Skin epidermis (tissue), 12 donors: ENCODE measurements around the gene HAS3.
"Not testable (repeated sequence)": the region's sequence is repeated elsewhere in the genome, so short reads cannot be mapped to it uniquely, and the experiment has no call there.

ENCODE experiments used
- H3K27ac ChIP-seq, 21 experiments: fragments of 200-600 bp; sonication (generic) in 11 of 21; one replicate each; pipeline ENCODE4 v1.5.0; 2020; ENCODE audit warnings: mild to moderate bottlenecking in 3 of 21, inconsistent platforms in 2 of 21, moderate library complexity in 2 of 21
- H3K4me3 ChIP-seq, 7 experiments: fragments of 200-600 bp; sonication (generic) in 2 of 7; one replicate each; pipeline ENCODE4 v1.5.0; 2020; ENCODE audit warnings: inconsistent platforms in 2 of 7, mild to moderate bottlenecking in 2 of 7, moderate library complexity in 1 of 7

The HAS3 gene, protein sequence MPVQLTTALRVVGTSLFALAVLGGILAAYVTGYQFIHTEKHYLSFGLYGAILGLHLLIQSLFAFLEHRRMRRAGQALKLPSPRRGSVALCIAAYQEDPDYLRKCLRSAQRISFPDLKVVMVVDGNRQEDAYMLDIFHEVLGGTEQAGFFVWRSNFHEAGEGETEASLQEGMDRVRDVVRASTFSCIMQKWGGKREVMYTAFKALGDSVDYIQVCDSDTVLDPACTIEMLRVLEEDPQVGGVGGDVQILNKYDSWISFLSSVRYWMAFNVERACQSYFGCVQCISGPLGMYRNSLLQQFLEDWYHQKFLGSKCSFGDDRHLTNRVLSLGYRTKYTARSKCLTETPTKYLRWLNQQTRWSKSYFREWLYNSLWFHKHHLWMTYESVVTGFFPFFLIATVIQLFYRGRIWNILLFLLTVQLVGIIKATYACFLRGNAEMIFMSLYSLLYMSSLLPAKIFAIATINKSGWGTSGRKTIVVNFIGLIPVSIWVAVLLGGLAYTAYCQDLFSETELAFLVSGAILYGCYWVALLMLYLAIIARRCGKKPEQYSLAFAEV

GRCh38 chr16:69105501-69106361, at the start of gene HAS3:
Gene HAS3 (plus strand): TSS chr16:69105653. CDS start chr16:69109396, 3,743 bp downstream.
- peak within 1 kb of the TSS; percentile 44 to 65 (median 59) for H3K4me3 ChIP-seq
- peak within 1 kb of the TSS in 16 of 21 experiments; percentile 3 to 91 (median 56) for H3K27ac ChIP-seq

DNA sequence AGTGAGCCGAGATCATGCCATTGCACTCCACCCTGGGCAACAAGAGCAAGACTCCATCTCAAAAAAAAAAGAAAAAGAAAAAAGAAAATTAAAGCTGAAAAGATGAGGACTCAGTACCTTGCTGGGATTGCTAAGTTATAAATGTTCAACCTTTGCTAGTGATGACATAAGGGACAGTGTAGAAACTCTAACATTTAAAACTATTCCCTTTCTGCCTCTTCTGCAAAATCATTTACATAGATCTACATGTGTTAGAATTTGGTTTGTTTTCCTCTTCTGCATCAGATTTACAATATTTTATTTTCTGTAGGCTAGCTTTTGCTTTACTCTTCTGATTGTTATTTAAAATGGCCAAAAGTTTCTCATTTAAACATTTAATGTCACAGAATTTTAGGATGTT, 49.5 kb upstream of the HAS3 start:
- no peak overlapping the region for H3K27ac ChIP-seq
- no peak overlapping the region for H3K4me3 ChIP-seq

GRCh38 chr16:69056421-69056820, 49.0 kb upstream of the HAS3 start:
- no peak overlapping the region for H3K4me3 ChIP-seq
- peak overlapping the region in 5 of 21 experiments; percentile 50 to 78 (median 76) for H3K27ac ChIP-seq

GRCh38 chr16:69057400-69058378, 47.8 kb upstream of the HAS3 start:
- H3K27ac ChIP-seq: peak overlapping the region in 18 of 21 experiments; percentile 15 to 80 (median 54)

GRCh38 chr16:69063491-69063890, 42.0 kb upstream of the HAS3 start:
- not testable (repeated sequence) for H3K27ac ChIP-seq

More at GRCh38 chr16:69057400-69058378, 47.8 kb upstream of the HAS3 start:
- H3K4me3 ChIP-seq: no peak overlapping the region

DNA sequence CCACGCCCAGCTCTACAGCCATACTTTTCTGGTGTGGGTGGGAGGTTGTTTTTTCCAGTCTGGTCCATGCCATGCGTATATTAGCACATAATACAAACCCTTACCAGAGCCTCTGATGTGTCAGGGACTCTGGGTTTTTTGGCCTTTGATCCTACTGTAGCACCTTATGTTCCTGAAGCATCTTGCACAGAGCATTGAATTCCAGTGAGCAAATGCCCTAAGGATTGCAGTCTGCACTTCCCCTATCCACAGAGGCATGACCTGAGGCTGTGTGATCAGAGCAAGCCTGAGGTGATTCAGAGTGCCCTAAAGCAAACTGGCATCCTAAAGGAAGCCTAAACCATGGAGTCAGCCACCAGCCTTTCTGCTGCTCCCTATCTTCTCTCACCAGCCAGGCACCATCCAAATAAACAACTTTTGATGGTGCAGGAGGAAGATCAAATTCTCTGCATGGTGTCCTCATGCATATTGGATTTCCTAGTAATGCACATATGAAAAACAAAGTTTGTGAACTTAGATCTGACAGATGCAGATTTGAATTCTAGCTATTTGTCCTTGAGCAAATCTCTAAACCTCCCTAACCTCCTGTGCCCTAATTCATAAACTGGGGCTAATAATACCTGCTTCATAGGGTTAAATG, 41.2 kb upstream of the HAS3 start:
- no peak overlapping the region for H3K27ac ChIP-seq
- H3K4me3 ChIP-seq: no peak overlapping the region

More at GRCh38 chr16:69063491-69063890, 42.0 kb upstream of the HAS3 start:
- not testable (repeated sequence) for H3K4me3 ChIP-seq

DNA sequence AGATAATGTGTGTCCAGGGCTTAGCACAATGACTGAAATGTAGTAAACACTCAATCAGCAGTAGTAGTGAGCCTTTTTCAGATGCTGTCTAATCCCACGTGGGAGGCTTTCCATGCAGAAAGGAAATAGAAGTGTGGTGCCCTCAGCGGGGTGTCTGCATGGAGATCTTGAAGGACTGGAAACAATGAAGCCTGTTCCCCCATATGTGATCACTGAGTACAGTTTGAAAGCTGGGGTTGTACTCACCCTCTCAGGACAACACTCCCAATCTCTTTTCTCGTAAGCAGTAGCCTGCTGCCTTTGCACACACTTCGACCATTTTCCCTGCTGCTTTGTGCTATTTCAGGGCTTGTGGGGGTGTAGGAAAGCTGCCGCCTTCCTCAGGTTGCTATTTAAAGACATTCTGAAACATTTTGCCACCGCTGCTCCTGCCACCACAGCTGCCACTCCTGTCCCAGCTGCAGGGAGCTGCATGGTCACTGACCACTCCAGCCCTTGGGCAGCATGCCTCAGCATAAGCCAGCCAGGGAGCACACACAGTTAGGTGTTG, 40.6 kb upstream of the HAS3 start:
- Histone ChIP-seq H3K27ac (no peak overlapping the region), H3K4me3 (no peak overlapping the region)

DNA sequence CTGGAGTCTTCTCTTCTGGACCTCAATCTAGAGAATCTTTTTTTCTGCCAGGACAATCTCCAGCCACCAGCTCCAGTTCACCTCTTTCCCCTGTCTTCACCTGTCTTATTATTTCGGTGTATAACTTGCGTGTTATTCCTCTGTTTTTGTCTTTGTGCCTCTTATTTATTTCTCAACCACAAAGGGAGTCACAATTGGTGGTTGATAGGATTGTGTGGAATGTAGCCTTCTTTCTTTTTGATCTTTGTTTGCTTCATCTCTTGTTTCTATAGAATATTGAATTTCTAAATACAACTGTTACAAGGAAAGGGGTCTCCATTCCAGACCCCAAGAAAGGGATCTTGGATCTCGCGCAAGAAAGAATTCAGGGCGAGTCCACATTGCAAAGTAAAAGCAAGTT, 35.9 kb upstream of the HAS3 start:
- H3K4me3 ChIP-seq: no peak overlapping the region
- H3K27ac ChIP-seq: peak overlapping the region in 1 of 21 experiments; percentile 5

DNA sequence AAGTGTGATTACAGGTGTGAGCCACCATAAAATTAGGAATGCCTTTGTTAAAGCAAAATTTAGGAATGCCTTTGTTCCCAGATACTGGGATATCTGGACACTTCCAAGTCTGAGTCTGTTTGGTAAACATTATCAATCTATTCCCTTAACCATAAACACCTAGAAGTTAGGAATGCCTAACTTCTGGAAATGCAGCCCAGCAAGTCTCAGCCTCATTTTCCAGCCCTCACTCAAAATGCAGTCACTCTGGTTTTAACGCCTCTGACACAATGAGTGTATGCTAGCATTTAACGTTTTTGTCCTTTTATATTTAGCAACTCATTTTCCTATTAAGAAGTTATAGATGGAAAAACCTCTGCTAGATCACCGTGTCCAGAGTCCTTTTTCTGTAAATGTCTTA, 34.4 kb upstream of the HAS3 start:
- H3K27ac ChIP-seq: peak overlapping the region in 14 of 21 experiments; percentile 8 to 81 (median 57)
- H3K4me3 ChIP-seq: no peak overlapping the region

DNA sequence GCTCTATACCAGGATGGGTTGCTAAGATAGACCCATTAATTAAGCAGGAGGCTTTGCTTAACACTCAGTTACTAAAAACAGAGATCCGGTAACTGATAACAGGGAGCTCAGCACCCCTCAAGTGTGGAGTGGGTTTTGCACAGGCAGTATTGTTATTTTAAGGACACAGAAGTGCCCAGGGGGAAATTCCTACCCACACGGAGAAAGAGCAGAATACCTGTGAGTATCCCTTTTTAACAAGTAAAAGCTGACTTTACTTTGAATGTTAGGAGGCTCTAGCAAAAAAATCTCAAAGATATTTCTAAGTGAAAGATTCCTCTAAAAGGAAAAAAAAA, 32.8 kb upstream of the HAS3 start:
- H3K4me3 ChIP-seq: no peak overlapping the region
- peak overlapping the region in 19 of 21 experiments; percentile 2 to 81 (median 60) for H3K27ac ChIP-seq

- Histone ChIP-seq H3K27ac (peak overlapping the region in 15 of 21 experiments; percentile 2 to 81 (median 61)), H3K4me3 (no peak overlapping the region)
Observed at GRCh38 chr16:69073181-69073702, 32.2 kb upstream of the HAS3 start.

DNA sequence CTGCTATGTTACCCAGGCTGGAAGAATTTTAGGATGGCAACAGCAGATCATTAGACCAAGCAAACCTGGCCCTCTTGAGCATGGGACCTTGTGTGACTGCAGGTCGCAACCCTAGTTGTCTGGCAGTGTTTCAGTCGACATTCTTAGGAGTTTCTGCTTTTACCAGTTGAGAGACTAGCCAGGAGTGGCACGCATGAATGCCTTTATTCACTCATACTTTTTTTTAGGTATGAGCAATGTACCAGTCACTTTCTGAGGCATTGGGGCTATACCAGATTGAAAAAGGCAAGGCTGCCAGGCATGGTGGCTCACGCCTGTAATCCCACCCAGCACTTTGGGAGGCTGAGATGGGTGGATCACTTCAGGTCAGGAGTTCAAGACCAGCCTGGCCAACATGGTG, 28.2 kb upstream of the HAS3 start:
- peak overlapping the region in 2 of 21 experiments; percentile 34 to 60 for H3K27ac ChIP-seq
- H3K4me3 ChIP-seq: no peak overlapping the region

- Histone ChIP-seq H3K27ac (no peak overlapping the region), H3K4me3 (no peak overlapping the region)
Observed at GRCh38 chr16:69078073-69078472, 27.4 kb upstream of the HAS3 start.

DNA sequence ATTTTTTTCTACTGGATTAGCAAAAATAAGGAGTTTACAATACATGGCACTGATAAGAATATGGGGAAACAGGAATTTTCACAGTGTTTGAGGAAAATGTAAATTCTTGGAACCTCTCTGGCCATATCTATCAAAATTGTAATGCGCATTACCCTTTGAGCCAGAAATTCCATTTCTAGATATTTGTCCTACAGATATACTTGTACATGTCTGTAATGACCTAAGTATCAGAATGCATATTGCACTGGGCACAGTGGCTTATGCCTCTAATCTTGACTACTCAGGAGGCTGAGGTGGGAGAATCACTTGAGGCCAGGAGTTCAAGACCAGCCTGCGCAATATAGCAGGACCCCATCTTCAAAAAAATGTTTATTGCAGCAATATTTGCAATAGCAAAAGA, 25.8 kb upstream of the HAS3 start:
- H3K27ac ChIP-seq: no peak overlapping the region
- H3K4me3 ChIP-seq: no peak overlapping the region

- H3K27ac ChIP-seq: peak overlapping the region in 1 of 21 experiments; percentile 38
- H3K4me3 ChIP-seq: no peak overlapping the region
Observed at GRCh38 chr16:69083306-69083941, 22.0 kb upstream of the HAS3 start.

- Histone ChIP-seq H3K4me3 (no peak overlapping the region), H3K27ac (peak overlapping the region in 1 of 21 experiments; percentile 38)
Observed at GRCh38 chr16:69084289-69084688, 21.2 kb upstream of the HAS3 start.

GRCh38 chr16:69085032-69085695, 20.3 kb upstream of the HAS3 start:
- H3K27ac ChIP-seq: peak overlapping the region in 1 of 21 experiments; percentile 2

More at GRCh38 chr16:69085032-69085695, 20.3 kb upstream of the HAS3 start:
- no peak overlapping the region for H3K4me3 ChIP-seq
